Amniotic epithelial cell (primary cell): Measurements from ENCODE around the gene E2F1.
A peak's percentile ranks its signal among the peaks of the same experiment; 100 is the strongest.
"Not testable (repeated sequence)": the region's sequence is repeated elsewhere in the genome, so short reads cannot be mapped to it uniquely, and the experiment has no call there.

Source experiments
- DNase-seq: peaks from one replicate; pipeline ENCODE4 v3.0.0-alpha.2; 2010; ENCODE audit warnings: low read depth

Gene E2F1

GRCh38 chr20:33657704-33658095 lies 28.5 kb downstream of the E2F1 start:
- no peak for DNase-seq

GRCh38 chr20:33656783-33657703 lies 29.1 kb downstream of the E2F1 start:
- DNase-seq: no peak

GRCh38 chr20:33656010-33656782 lies 30.0 kb downstream of the E2F1 start:
- no peak for DNase-seq

- DNase-seq: no peak
Observed at GRCh38 chr20:33655164-33655563, 31.0 kb downstream of the E2F1 start.

GRCh38 chr20:33654680-33655161 lies 31.5 kb downstream of the E2F1 start:
- DNase-seq: no peak

GRCh38 chr20:33653900-33654596 lies 32.1 kb downstream of the E2F1 start:
- no peak for DNase-seq

GRCh38 chr20:33653218-33653899 lies 32.8 kb downstream of the E2F1 start:
- DNase-seq: peak; percentile 58

GRCh38 chr20:33651562-33652048 lies 34.6 kb downstream of the E2F1 start:
- peak; percentile 41 for DNase-seq

GRCh38 chr20:33650753-33651561 lies 35.2 kb downstream of the E2F1 start:
- no peak for DNase-seq

GRCh38 chr20:33650111-33650752 lies 36.0 kb downstream of the E2F1 start:
- DNase-seq: no peak

- no peak for DNase-seq
Observed at GRCh38 chr20:33649201-33649681, 36.9 kb downstream of the E2F1 start.

- DNase-seq: no peak
Observed at GRCh38 chr20:33648396-33649004, 37.7 kb downstream of the E2F1 start.

- no peak for DNase-seq
Observed at GRCh38 chr20:33647603-33648395, 38.4 kb downstream of the E2F1 start.

GRCh38 chr20:33646959-33647602 lies 39.1 kb downstream of the E2F1 start:
- DNase-seq: not testable (repeated sequence)

- no peak for DNase-seq
Observed at GRCh38 chr20:33646191-33646590, 40.0 kb downstream of the E2F1 start.

GRCh38 chr20:33645396-33645795 lies 40.8 kb downstream of the E2F1 start:
- DNase-seq: no peak

- no peak for DNase-seq
Observed at GRCh38 chr20:33645072-33645358, 41.2 kb downstream of the E2F1 start.

GRCh38 chr20:33644313-33645071 lies 41.7 kb downstream of the E2F1 start:
- DNase-seq: no peak
